Neural cell (in vitro differentiated cells): ENCODE measurements around the gene SLK. TPM values are rescaled to one million over a fixed set of nuclear protein-coding genes. Genes with fewer than 3 reads are reported as not detected.

Source experiments
- H2AFZ ChIP-seq: fragments of 200-600, 300-800 bp; sonication (generic), shearing (Covaris generic); 2 replicates; pipeline ENCODE4 v1.6.0; 2014; ENCODE audit warnings: low read depth, mild to moderate bottlenecking, antibody characterized with exemption, low read length, moderate library complexity
- H3F3A ChIP-seq: fragments of 200-600 bp; shearing (Covaris generic); 2 replicates; pipeline ENCODE4 v1.6.1; 2016; ENCODE audit warnings: mild to moderate bottlenecking, moderate library complexity, mixed read lengths, antibody characterized with exemption, low read length; ENCODE audit not compliant: insufficient read depth, poor library complexity, severe bottlenecking
- H3K27ac ChIP-seq: fragments of 200-600, 300-800 bp; sonication (generic), shearing (Covaris generic); 2 replicates; pipeline ENCODE4 v1.5.1; 2014; ENCODE audit warnings: mild to moderate bottlenecking, low read length, moderate library complexity
- H3K27me3 ChIP-seq: fragments of 300-800, 200-600 bp; sonication (generic), shearing (Covaris generic); 2 replicates; pipeline ENCODE4 v1.6.0; 2014; ENCODE audit warnings: mild to moderate bottlenecking, low read depth, low read length, moderate library complexity; ENCODE audit not compliant: insufficient read depth
- H3K36me3 ChIP-seq: fragments of 300-800, 200-600 bp; sonication (generic), shearing (Covaris generic); 2 replicates; pipeline ENCODE4 v1.5.1; 2014; ENCODE audit warnings: mild to moderate bottlenecking, antibody characterized with exemption, low read length, moderate library complexity; ENCODE audit not compliant: insufficient read depth
- H3K4me2 ChIP-seq: fragments of 300-800, 200-600 bp; sonication (generic), shearing (Covaris generic); 2 replicates; pipeline ENCODE4 v1.6.0; 2014; ENCODE audit warnings: mild to moderate bottlenecking, low read length
- H3K4me3 ChIP-seq: fragments of 300-800, 200-600 bp; sonication (generic), shearing (Covaris generic); 2 replicates; pipeline ENCODE4 v1.5.1; 2014; ENCODE audit warnings: mild to moderate bottlenecking, low read length, moderate library complexity
- H3K79me2 ChIP-seq: fragments of 200-600 bp; shearing (Covaris generic); replicated peaks from 2 replicates; pipeline ENCODE4 v1.6.0; 2014; ENCODE audit warnings: mild to moderate bottlenecking, low read length, moderate library complexity; ENCODE audit not compliant: insufficient read depth
- H3K9ac ChIP-seq: fragments of 300-800, 200-600 bp; sonication (generic), shearing (Covaris generic); 2 replicates; pipeline ENCODE4 v1.6.1; 2016; ENCODE audit warnings: mild to moderate bottlenecking, low read length, mixed read lengths
- H3K9me2 ChIP-seq: fragments of 200-600 bp; shearing (Covaris generic); 2 replicates; pipeline ENCODE4 v1.6.1; 2016; ENCODE audit warnings: mild to moderate bottlenecking, low read length, mixed read lengths; ENCODE audit not compliant: insufficient read depth
- H3K9me3 ChIP-seq: fragments of 200-600, 300-800 bp; sonication (generic), shearing (Covaris generic); 2 replicates; pipeline ENCODE4 v1.6.1; 2016; ENCODE audit warnings: mild to moderate bottlenecking, mixed run types, low read length, moderate library complexity, mixed read lengths
- H4K20me1 ChIP-seq: fragments of 200-600 bp; shearing (Covaris generic); 2 replicates; pipeline ENCODE4 v1.6.1; 2016; ENCODE audit warnings: mild to moderate bottlenecking, mixed run types; ENCODE audit not compliant: insufficient read depth
- EP300 ChIP-seq: fragments of 450-650 bp; conservative IDR thresholded peaks from 2 replicates; pipeline ENCODE4 v1.6.1; 2014; ENCODE audit warnings: antibody characterized with exemption, mild to moderate bottlenecking, moderate library complexity; ENCODE audit not compliant: poor library complexity, severe bottlenecking
- EZH2 ChIP-seq: fragments of 200-600, 300-800 bp; shearing (Covaris generic), sonication (generic); IDR thresholded peaks from 2 replicates; pipeline ENCODE4 v1.6.1; 2014; ENCODE audit warnings: antibody characterized with exemption, low read length, borderline replicate concordance, mild to moderate bottlenecking; ENCODE audit not compliant: insufficient read depth, poor library complexity, severe bottlenecking
- MXI1 ChIP-seq: fragments of 450-650 bp; conservative IDR thresholded peaks from 2 replicates; pipeline ENCODE4 v1.6.1; 2014; ENCODE audit warnings: antibody characterized with exemption, mild to moderate bottlenecking; ENCODE audit not compliant: poor library complexity, severe bottlenecking
- POLR2AphosphoS5 ChIP-seq: IDR thresholded peaks from 2 replicates; pipeline ENCODE4 v1.6.1; 2012
- RAD21 ChIP-seq: fragments of 450-650 bp; conservative IDR thresholded peaks from 2 replicates; pipeline ENCODE4 v1.6.1; 2014; ENCODE audit warnings: antibody characterized with exemption, mild to moderate bottlenecking, moderate library complexity
- SMC3 ChIP-seq: fragments of 450-650 bp; conservative IDR thresholded peaks from 2 replicates; pipeline ENCODE4 v1.6.1; 2014; ENCODE audit warnings: antibody characterized with exemption, mild to moderate bottlenecking, moderate library complexity; ENCODE audit not compliant: poor library complexity
- TAF1 ChIP-seq: IDR thresholded peaks from 2 replicates; pipeline ENCODE4 v1.6.1; 2012; ENCODE audit warnings: low read depth
- polyA plus RNA-seq: library from polyadenylated mRNA; depleted of rRNA; stranded (reverse); fragments of >200 nt; gene quantifications from 2 replicates; pipeline ENCODE4 v1.2.3, GENCODE V29; 2014
- TF ChIP-seq, protein P1 (sequence below): IDR thresholded peaks from 2 replicates; pipeline ENCODE4 v1.6.1; 2012; ENCODE audit warnings: borderline replicate concordance
- TF ChIP-seq, protein P2 (sequence below): fragments of 450-650 bp; IDR thresholded peaks from 2 replicates; pipeline ENCODE4 v1.5.1; 2014; ENCODE audit warnings: antibody characterized with exemption, mild to moderate bottlenecking, moderate library complexity; ENCODE audit not compliant: poor library complexity, severe bottlenecking

Gene SLK
- polyA plus RNA-seq, 1 donor from 2014 or later = 23.7 TPM

DNA sequence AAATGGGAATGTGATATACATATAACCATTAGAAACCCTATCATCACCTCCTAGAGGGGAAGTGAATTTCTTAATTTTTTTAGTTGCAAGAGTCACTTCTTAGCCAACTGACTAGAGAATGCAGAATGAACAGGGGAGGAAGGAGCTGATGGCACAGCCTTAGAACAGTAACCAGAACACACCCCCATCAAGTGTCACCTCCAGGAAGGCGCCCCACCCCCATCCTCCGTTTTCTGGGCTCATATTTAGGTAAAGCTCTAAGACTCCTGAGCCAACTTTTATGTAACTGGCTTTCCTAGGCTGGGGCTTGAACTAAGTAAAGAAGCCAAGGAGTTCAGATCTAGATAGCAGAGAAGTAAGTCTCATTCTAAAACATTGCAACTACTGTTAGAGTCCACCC lies 64.7 kb downstream of the SLK start:
- Histone ChIP-seq H3K9me3 (no peaks in the 10 kb centered on the region), H2AFZ (no peak overlapping the region), H3K27ac (no peak overlapping the region), H3K4me2 (no peak overlapping the region), H3K9me2 (no peaks in the 10 kb centered on the region), H3K4me3 (no peak overlapping the region), H3K36me3 (no peaks in the 10 kb centered on the region), H4K20me1 (no peaks in the 10 kb centered on the region), H3K9ac (no peak overlapping the region), H3F3A (no peaks in the 10 kb centered on the region), H3K27me3 (no peaks in the 10 kb centered on the region), H3K79me2 (no peaks in the 10 kb centered on the region)
- no peak for TF ChIP-seq POLR2AphosphoS5
- TF ChIP-seq MXI1 = no peak
- no peak for TF ChIP-seq SMC3
- TF ChIP-seq, protein P1, sequence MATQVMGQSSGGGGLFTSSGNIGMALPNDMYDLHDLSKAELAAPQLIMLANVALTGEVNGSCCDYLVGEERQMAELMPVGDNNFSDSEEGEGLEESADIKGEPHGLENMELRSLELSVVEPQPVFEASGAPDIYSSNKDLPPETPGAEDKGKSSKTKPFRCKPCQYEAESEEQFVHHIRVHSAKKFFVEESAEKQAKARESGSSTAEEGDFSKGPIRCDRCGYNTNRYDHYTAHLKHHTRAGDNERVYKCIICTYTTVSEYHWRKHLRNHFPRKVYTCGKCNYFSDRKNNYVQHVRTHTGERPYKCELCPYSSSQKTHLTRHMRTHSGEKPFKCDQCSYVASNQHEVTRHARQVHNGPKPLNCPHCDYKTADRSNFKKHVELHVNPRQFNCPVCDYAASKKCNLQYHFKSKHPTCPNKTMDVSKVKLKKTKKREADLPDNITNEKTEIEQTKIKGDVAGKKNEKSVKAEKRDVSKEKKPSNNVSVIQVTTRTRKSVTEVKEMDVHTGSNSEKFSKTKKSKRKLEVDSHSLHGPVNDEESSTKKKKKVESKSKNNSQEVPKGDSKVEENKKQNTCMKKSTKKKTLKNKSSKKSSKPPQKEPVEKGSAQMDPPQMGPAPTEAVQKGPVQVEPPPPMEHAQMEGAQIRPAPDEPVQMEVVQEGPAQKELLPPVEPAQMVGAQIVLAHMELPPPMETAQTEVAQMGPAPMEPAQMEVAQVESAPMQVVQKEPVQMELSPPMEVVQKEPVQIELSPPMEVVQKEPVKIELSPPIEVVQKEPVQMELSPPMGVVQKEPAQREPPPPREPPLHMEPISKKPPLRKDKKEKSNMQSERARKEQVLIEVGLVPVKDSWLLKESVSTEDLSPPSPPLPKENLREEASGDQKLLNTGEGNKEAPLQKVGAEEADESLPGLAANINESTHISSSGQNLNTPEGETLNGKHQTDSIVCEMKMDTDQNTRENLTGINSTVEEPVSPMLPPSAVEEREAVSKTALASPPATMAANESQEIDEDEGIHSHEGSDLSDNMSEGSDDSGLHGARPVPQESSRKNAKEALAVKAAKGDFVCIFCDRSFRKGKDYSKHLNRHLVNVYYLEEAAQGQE = no peak
- TF ChIP-seq, protein P2, sequence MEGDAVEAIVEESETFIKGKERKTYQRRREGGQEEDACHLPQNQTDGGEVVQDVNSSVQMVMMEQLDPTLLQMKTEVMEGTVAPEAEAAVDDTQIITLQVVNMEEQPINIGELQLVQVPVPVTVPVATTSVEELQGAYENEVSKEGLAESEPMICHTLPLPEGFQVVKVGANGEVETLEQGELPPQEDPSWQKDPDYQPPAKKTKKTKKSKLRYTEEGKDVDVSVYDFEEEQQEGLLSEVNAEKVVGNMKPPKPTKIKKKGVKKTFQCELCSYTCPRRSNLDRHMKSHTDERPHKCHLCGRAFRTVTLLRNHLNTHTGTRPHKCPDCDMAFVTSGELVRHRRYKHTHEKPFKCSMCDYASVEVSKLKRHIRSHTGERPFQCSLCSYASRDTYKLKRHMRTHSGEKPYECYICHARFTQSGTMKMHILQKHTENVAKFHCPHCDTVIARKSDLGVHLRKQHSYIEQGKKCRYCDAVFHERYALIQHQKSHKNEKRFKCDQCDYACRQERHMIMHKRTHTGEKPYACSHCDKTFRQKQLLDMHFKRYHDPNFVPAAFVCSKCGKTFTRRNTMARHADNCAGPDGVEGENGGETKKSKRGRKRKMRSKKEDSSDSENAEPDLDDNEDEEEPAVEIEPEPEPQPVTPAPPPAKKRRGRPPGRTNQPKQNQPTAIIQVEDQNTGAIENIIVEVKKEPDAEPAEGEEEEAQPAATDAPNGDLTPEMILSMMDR = no peak
- no peak for TF ChIP-seq EP300
- TF ChIP-seq RAD21 = no peak
- TF ChIP-seq EZH2 = no peak
- no peak for TF ChIP-seq TAF1

GRCh38 chr10:104032144-104032775 lies 65.3 kb downstream of the SLK start:
- H3F3A ChIP-seq = no peaks in the 10 kb centered on the region
- no peaks in the 10 kb centered on the region for H3K27me3 ChIP-seq
- H3K9me2 ChIP-seq = no peaks in the 10 kb centered on the region
- no peak overlapping the region for H3K9ac ChIP-seq
- H3K4me3 ChIP-seq = no peak overlapping the region
- no peaks in the 10 kb centered on the region for H4K20me1 ChIP-seq
- no peaks in the 10 kb centered on the region for H3K79me2 ChIP-seq
- no peak overlapping the region for H2AFZ ChIP-seq
- H3K9me3 ChIP-seq = no peaks in the 10 kb centered on the region
- H3K36me3 ChIP-seq = no peaks in the 10 kb centered on the region
- TF ChIP-seq EP300 = no peak
- TF ChIP-seq SMC3 = no peak
- TF ChIP-seq MXI1 = no peak
- no peak for TF ChIP-seq TAF1
- TF ChIP-seq, protein P1 = no peak
- no peak overlapping the region for H3K4me2 ChIP-seq
- H3K27ac ChIP-seq = no peak overlapping the region
